ENCODE data around the gene ADSL.

DNA sequence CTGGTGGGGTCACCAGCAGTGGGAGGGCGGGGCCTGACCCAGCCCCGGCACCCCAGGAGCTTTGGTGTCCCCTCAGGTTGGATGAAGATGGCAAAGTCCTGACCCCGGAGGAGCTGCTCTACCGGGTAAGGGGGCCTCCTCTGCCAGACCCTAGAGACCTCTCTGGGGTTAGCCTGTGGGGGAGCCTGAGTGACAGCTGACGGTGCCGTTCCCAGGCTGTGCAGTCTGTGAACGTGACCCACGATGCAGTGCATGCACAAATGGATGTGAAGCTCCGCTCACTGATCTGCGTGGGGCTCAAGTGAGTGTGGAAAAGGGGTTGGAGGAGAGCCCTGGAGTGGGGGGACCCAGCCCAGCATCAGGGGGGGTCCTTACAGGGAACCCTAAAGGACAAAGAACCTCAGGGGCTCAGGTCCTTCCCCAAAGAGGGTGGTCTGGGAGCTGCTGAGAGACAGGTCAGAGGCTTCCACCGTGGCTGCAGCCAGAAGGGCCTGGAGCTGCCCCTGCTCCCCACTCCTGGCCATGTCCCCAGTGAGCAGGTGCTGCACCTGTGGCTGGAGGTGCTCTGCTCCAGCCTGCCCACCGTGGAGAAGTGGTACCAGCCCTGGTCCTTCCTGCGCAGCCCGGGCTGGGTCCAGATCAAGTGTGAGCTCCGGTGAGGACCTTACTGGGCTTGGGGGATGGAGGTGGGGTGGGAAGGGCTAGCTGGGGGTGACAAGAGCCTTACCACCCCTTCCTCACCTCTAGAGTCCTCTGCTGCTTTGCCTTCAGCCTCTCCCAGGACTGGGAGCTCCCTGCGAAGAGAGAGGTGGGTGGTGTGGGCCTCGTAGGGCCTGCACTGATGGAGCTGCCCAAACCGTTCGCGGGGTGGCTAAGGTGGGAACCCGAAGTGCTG lies 62.7 kb downstream of the ADSL start:
- TF ChIP-seq, protein P1, sequence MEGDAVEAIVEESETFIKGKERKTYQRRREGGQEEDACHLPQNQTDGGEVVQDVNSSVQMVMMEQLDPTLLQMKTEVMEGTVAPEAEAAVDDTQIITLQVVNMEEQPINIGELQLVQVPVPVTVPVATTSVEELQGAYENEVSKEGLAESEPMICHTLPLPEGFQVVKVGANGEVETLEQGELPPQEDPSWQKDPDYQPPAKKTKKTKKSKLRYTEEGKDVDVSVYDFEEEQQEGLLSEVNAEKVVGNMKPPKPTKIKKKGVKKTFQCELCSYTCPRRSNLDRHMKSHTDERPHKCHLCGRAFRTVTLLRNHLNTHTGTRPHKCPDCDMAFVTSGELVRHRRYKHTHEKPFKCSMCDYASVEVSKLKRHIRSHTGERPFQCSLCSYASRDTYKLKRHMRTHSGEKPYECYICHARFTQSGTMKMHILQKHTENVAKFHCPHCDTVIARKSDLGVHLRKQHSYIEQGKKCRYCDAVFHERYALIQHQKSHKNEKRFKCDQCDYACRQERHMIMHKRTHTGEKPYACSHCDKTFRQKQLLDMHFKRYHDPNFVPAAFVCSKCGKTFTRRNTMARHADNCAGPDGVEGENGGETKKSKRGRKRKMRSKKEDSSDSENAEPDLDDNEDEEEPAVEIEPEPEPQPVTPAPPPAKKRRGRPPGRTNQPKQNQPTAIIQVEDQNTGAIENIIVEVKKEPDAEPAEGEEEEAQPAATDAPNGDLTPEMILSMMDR (conservative IDR thresholded peaks at IDR 0.05), result no peak
- TF ChIP-seq ZFX (IDR thresholded peaks at IDR 0.05), result no peak

Data from C4-2B (cell line).